DMS 273 (cell line): ENCODE data around the gene ODF2.
"Not testable (repeated sequence)": the region's sequence is repeated elsewhere in the genome, so short reads cannot be mapped to it uniquely, and the experiment has no call there.

ENCODE experiments used
- DNase-seq: peaks from one replicate; lab custom pipeline; 2025; ENCODE audit not compliant: unreplicated experiment; lab: John Stamatoyannopoulos, UW

ODF2 gene

GRCh38 chr9:128455849-128456612, at the start of gene ODF2:
Gene ODF2 (plus strand): TSS chr9:128456006. CDS start chr9:128456092, 86 bp downstream.
- DNase-seq, result peak; percentile 98

- no peak for DNase-seq
Measured at GRCh38 chr9:128406848-128407391, 48.9 kb upstream of the ODF2 start.

GRCh38 chr9:128408963-128409431, 46.8 kb upstream of the ODF2 start:
- no peak for DNase-seq

- no peak for DNase-seq
Measured at GRCh38 chr9:128409450-128409849, 46.4 kb upstream of the ODF2 start.

GRCh38 chr9:128409978-128410377, 45.8 kb upstream of the ODF2 start:
- DNase-seq, result peak; percentile 64

GRCh38 chr9:128411364-128412119, 44.3 kb upstream of the ODF2 start:
- peak; percentile 61 for DNase-seq

- DNase-seq, result peak; percentile 94
Measured at GRCh38 chr9:128412120-128412790, 43.6 kb upstream of the ODF2 start.

GRCh38 chr9:128413728-128414127, 42.1 kb upstream of the ODF2 start:
- DNase-seq, result not testable (repeated sequence)

- peak; percentile 37 for DNase-seq
Measured at GRCh38 chr9:128414461-128414860, 41.3 kb upstream of the ODF2 start.

GRCh38 chr9:128415281-128415680, 40.5 kb upstream of the ODF2 start:
- no peak for DNase-seq

GRCh38 chr9:128416014-128416413, 39.8 kb upstream of the ODF2 start:
- DNase-seq, result no peak

- DNase-seq, result no peak
Measured at GRCh38 chr9:128416432-128417019, 39.3 kb upstream of the ODF2 start.

GRCh38 chr9:128419061-128419925, 36.5 kb upstream of the ODF2 start:
- DNase-seq, result peak; percentile 78

GRCh38 chr9:128420060-128420650, 35.7 kb upstream of the ODF2 start:
- DNase-seq, result peak; percentile 87

- peak; percentile 81 for DNase-seq
Measured at GRCh38 chr9:128420651-128421481, 34.9 kb upstream of the ODF2 start, which contains the start of gene CERCAM. Gene CERCAM (plus strand): TSS chr9:128420857. CDS start chr9:128420878, 21 bp downstream.

- no peak for DNase-seq
Measured at GRCh38 chr9:128421482-128421996, 34.3 kb upstream of the ODF2 start.

GRCh38 chr9:128422022-128422782, 33.6 kb upstream of the ODF2 start:
- DNase-seq, result not testable (repeated sequence)

- no peak for DNase-seq
Measured at GRCh38 chr9:128422783-128423150, 33.0 kb upstream of the ODF2 start.
